Type B pancreatic cell (in vitro differentiated cells): ENCODE data around the gene OPN5. TPM values are rescaled to one million over a fixed set of nuclear protein-coding genes. Genes with fewer than 3 reads are reported as not detected.

Source experiments
- DNase-seq: peaks from one replicate; pipeline ENCODE4 v3.0.0; 2021; ENCODE audit warnings: mixed read lengths; ENCODE audit not compliant: unreplicated experiment; ENCODE audit errors: extremely low spot score
- H3K27ac Mint-ChIP-seq: 2 replicates; pipeline ENCODE4 v1.8.0; 2021; ENCODE audit warnings: mild to moderate bottlenecking, mixed read lengths
- H3K27me3 Mint-ChIP-seq: 2 replicates; pipeline ENCODE4 v1.8.0; 2021; ENCODE audit warnings: mixed read lengths
- H3K36me3 Mint-ChIP-seq: 2 replicates; pipeline ENCODE4 v1.8.0; 2021; ENCODE audit warnings: mixed read lengths
- H3K4me1 Mint-ChIP-seq: one replicate; pipeline ENCODE4 v1.8.0; 2021; ENCODE audit warnings: mixed read lengths; ENCODE audit not compliant: unreplicated experiment
- H3K4me3 Mint-ChIP-seq: 2 replicates; pipeline ENCODE4 v1.8.0; 2021; ENCODE audit warnings: mild to moderate bottlenecking, mixed read lengths
- H3K9me3 Mint-ChIP-seq: 2 replicates; pipeline ENCODE4 v1.8.0; 2021; ENCODE audit warnings: mixed read lengths
- total RNA-seq: library from RNA; stranded (reverse); gene quantifications from 2 replicates; pipeline ENCODE4 v1.2.1, GENCODE V29; 2021; ENCODE audit warnings: low replicate concordance
- TF ChIP-seq, protein P1 (sequence below): fragments of 200-600 bp; sonication (generic); conservative IDR thresholded peaks from 2 replicates; pipeline ENCODE4 v1.5.0; 2021; ENCODE audit warnings: antibody characterized with exemption, mild to moderate bottlenecking

Gene OPN5
- total RNA-seq, 1 donor from 2014 or later: 4.6 TPM

DNA sequence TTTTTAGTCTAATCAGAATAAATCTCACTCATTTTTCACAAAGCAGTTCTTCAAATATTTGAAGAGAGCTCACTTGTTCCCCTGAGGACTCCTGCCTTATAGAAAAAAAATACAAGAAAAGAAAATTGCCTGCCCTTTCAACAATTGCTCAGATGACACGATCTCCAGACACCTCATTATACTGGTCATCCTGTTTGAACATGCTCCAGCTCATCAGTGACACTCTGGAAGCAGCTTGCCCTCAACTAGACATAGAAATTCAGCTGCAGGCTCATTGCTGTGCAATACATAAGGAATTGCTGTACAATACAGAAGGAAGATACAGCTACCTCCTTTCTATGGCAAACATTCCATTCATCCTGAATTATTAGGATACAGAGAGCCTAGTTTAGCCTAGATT, 73.1 kb downstream of the OPN5 start:
- no peak for DNase-seq
- Mint-ChIP-seq H3K9me3 (no peaks in the 10 kb centered on the region), H3K4me3 (no peak overlapping the region), H3K36me3 (no peaks in the 10 kb centered on the region), H3K27ac (no peak overlapping the region), H3K4me1 (peaks cover 5% of the 10 kb centered on the region), H3K27me3 (peaks cover 3% of the 10 kb centered on the region)
- TF ChIP-seq, protein P1, sequence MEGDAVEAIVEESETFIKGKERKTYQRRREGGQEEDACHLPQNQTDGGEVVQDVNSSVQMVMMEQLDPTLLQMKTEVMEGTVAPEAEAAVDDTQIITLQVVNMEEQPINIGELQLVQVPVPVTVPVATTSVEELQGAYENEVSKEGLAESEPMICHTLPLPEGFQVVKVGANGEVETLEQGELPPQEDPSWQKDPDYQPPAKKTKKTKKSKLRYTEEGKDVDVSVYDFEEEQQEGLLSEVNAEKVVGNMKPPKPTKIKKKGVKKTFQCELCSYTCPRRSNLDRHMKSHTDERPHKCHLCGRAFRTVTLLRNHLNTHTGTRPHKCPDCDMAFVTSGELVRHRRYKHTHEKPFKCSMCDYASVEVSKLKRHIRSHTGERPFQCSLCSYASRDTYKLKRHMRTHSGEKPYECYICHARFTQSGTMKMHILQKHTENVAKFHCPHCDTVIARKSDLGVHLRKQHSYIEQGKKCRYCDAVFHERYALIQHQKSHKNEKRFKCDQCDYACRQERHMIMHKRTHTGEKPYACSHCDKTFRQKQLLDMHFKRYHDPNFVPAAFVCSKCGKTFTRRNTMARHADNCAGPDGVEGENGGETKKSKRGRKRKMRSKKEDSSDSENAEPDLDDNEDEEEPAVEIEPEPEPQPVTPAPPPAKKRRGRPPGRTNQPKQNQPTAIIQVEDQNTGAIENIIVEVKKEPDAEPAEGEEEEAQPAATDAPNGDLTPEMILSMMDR: no peak

GRCh38 chr6:47859175-47859574, 77.3 kb downstream of the OPN5 start:
- Mint-ChIP-seq H3K4me3 (no peak overlapping the region), H3K36me3 (no peaks in the 10 kb centered on the region), H3K27me3 (no peaks in the 10 kb centered on the region), H3K4me1 (no peaks in the 10 kb centered on the region), H3K9me3 (no peaks in the 10 kb centered on the region), H3K27ac (no peak overlapping the region)
- DNase-seq: no peak
- TF ChIP-seq, protein P1: no peak

GRCh38 chr6:47862731-47863130, 80.9 kb downstream of the OPN5 start:
- Mint-ChIP-seq H3K4me1 (no peaks in the 10 kb centered on the region), H3K9me3 (no peaks in the 10 kb centered on the region), H3K27ac (no peak overlapping the region), H3K4me3 (no peak overlapping the region), H3K27me3 (no peaks in the 10 kb centered on the region), H3K36me3 (no peaks in the 10 kb centered on the region)
- DNase-seq: no peak
- TF ChIP-seq, protein P1: no peak

- Mint-ChIP-seq H3K36me3 (no peaks in the 10 kb centered on the region), H3K4me3 (no peak overlapping the region), H3K9me3 (no peaks in the 10 kb centered on the region), H3K4me1 (no peaks in the 10 kb centered on the region), H3K27me3 (no peaks in the 10 kb centered on the region), H3K27ac (no peak overlapping the region)
- TF ChIP-seq, protein P1: no peak
- no peak for DNase-seq
Observed at GRCh38 chr6:47865206-47865605, 83.4 kb downstream of the OPN5 start.

DNA sequence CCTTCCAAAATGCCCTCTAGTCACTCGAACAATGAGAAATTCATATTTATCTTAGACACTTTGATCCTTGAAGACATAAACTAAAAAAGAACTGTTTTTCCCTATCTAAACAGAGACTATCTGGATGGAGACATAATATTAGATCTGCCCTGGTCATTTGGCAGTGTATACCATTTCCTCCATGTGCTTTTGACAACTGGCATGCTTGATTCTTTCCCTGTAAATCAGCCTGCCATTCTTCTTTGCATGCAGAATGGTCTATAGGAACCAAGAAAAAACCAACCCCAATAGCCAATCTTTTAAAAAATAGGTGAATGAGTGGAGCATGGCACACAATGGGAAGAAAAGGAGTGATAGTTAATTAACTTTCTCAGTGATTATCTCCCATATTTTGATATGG, 93.8 kb downstream of the OPN5 start:
- Mint-ChIP-seq H3K4me3 (no peak overlapping the region), H3K27me3 (no peaks in the 10 kb centered on the region), H3K4me1 (no peaks in the 10 kb centered on the region), H3K27ac (no peak overlapping the region), H3K9me3 (no peaks in the 10 kb centered on the region), H3K36me3 (no peaks in the 10 kb centered on the region)
- DNase-seq: no peak
- TF ChIP-seq, protein P1: no peak

Other genes starting within 250 kb of the OPN5 start
- gene ADGRF4, start 83.5 kb upstream of the OPN5 start, total RNA-seq: 0.87 and 2.3 TPM in 2 replicates